ENCODE measurements around the gene OR1F1. TPM values are rescaled to one million over a fixed set of nuclear protein-coding genes. Genes with fewer than 3 reads are reported as not detected.

Gene OR1F1
- total RNA-seq, 1 experiment from 2014 or later, result 0.44 TPM

DNA sequence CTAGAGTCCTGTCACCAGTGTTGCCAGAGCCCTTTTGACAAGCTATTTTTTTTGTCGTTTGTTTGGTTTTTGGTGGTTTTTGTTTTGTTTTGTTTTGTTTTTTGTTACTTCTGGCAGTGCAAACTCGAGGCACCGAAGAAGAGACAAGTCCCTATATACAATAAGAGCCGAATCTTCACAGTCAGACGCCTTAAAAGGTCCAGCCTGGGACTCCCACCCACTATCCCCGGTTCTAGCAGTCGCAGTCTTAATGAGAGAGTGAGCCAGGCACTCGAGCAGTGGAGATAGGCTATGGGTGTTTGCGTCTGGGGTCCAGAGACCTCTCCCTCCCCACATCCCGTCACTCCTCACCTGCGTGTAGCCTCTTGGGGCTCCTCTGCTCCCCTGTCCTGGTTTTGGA is 1.9 kb downstream of the OR1F1 start (continued):
- TF ChIP-seq FOXP4 (CRISPR knock-in tag; IDR thresholded peaks at IDR 0.05), result no peak

DNA sequence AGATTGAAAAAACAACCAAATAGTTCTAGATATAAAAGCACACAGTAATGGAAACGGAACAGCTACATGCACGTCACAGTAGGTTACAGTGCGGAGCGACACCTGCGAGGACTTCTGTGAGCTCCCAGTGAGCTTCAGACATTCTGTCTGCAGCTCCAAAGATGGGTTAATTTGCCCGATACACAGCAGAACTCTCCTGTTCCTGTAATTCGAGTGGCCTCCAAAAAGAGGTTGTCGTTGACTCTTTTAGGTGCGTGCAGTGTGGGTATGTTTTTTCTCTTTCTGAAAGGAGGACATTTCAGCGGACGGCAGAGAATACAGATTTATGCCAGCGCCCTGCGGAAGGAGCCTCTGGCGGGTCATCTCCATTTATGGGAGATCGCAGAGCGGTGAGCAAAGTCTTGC is 2.9 kb downstream of the OR1F1 start:
- Mint-ChIP-seq H3K4me3 (peak overlapping the region; percentile 97), H3K27ac (peak overlapping the region; percentile 71; the same call in 1 of the 2 replicates), H3K9me3 (no peaks in the 10 kb centered on the region; the same call in 1 of the 2 replicates), H3K36me3 (no peaks in the 10 kb centered on the region), H3K27me3 (ENCODE audit: low read depth) (peaks cover 73% of the 10 kb centered on the region), H3K4me1 (peaks cover 18% of the 10 kb centered on the region)
- TF ChIP-seq SP1 (CRISPR knock-in tag; conservative IDR thresholded peaks at IDR 0.05) (no peak), MXD4 (CRISPR knock-in tag; IDR thresholded peaks at IDR 0.05; ENCODE audit: borderline replicate concordance) (no peak), NFE2L1 (CRISPR knock-in tag; IDR thresholded peaks at IDR 0.05) (no peak), TEAD4 (CRISPR knock-in tag; IDR thresholded peaks at IDR 0.05) (no peak), TP53 (CRISPR knock-in tag; IDR thresholded peaks at IDR 0.05) (no peak), ATF1 (CRISPR knock-in tag; IDR thresholded peaks at IDR 0.05) (no peak), ZNF671 (CRISPR knock-in tag; IDR thresholded peaks at IDR 0.05) (no peak)
- CTCF ChIA-PET, result interaction anchor here (0.7 to 2.0 kb wide), 5 partner anchors 9 to 92 kb away, joined by 3 to 9 read pairs (median 3); no protein-coding TSS in a partner anchor
- ATAC-seq (no peak), DNase-seq (ENCODE audit: low spot score) (no peak)
- POLR2A ChIA-PET, result interaction anchor here (1.8 kb wide), 1 partner anchor 92 kb away, joined by 5 read pairs; the partner anchor contains the start of gene ZNF263

- ChIA-PET CTCF (interaction anchor here (0.5 to 2.0 kb wide), 4 partner anchors 10 to 62 kb away, joined by 3 to 9 read pairs (median 4); no protein-coding TSS in a partner anchor), POLR2A (interaction anchor here (1.0 to 1.4 kb wide), 2 partner anchors 21 to 93 kb away, joined by 4 read pairs; partner anchors contain the start of gene ZSCAN10)
- H3K9me3 Mint-ChIP-seq, result no peaks in the 10 kb centered on the region; the same call in 1 of the 2 replicates
- peak overlapping the region; percentile 97 for H3K4me3 Mint-ChIP-seq
- ATAC-seq (no peak), DNase-seq (ENCODE audit: low spot score) (peak; percentile 44)
- H3K36me3 Mint-ChIP-seq, result no peaks in the 10 kb centered on the region
- peaks cover 14% of the 10 kb centered on the region for H3K4me1 Mint-ChIP-seq
- H3K27ac Mint-ChIP-seq, result no peak overlapping the region
- peaks cover 80% of the 10 kb centered on the region for H3K27me3 Mint-ChIP-seq (ENCODE audit: low read depth)
- TF ChIP-seq, protein P1, sequence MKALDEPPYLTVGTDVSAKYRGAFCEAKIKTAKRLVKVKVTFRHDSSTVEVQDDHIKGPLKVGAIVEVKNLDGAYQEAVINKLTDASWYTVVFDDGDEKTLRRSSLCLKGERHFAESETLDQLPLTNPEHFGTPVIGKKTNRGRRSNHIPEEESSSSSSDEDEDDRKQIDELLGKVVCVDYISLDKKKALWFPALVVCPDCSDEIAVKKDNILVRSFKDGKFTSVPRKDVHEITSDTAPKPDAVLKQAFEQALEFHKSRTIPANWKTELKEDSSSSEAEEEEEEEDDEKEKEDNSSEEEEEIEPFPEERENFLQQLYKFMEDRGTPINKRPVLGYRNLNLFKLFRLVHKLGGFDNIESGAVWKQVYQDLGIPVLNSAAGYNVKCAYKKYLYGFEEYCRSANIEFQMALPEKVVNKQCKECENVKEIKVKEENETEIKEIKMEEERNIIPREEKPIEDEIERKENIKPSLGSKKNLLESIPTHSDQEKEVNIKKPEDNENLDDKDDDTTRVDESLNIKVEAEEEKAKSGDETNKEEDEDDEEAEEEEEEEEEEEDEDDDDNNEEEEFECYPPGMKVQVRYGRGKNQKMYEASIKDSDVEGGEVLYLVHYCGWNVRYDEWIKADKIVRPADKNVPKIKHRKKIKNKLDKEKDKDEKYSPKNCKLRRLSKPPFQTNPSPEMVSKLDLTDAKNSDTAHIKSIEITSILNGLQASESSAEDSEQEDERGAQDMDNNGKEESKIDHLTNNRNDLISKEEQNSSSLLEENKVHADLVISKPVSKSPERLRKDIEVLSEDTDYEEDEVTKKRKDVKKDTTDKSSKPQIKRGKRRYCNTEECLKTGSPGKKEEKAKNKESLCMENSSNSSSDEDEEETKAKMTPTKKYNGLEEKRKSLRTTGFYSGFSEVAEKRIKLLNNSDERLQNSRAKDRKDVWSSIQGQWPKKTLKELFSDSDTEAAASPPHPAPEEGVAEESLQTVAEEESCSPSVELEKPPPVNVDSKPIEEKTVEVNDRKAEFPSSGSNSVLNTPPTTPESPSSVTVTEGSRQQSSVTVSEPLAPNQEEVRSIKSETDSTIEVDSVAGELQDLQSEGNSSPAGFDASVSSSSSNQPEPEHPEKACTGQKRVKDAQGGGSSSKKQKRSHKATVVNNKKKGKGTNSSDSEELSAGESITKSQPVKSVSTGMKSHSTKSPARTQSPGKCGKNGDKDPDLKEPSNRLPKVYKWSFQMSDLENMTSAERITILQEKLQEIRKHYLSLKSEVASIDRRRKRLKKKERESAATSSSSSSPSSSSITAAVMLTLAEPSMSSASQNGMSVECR (CRISPR knock-in tag; IDR thresholded peaks at IDR 0.05; ENCODE audit: borderline replicate concordance), result no peak
- no peak for TF ChIP-seq NR1H2 (CRISPR knock-in tag; IDR thresholded peaks at IDR 0.05)
- TF ChIP-seq NFYB (CRISPR knock-in tag; conservative IDR thresholded peaks at IDR 0.05; ENCODE audit: low read depth), result no peak
- TF ChIP-seq ZBTB21 (CRISPR knock-in tag; IDR thresholded peaks at IDR 0.05; ENCODE audit: borderline replicate concordance), result no peak
- TF ChIP-seq ZSCAN18 (CRISPR knock-in tag; IDR thresholded peaks at IDR 0.05), result no peak
- no peak for TF ChIP-seq E2F4 (CRISPR knock-in tag; IDR thresholded peaks at IDR 0.05; ENCODE audit: borderline replicate concordance, low read depth)
- no peak for TF ChIP-seq ZNF416 (CRISPR knock-in tag; IDR thresholded peaks at IDR 0.05)
- TF ChIP-seq MAX (CRISPR knock-in tag; IDR thresholded peaks at IDR 0.05), result no peak
- TF ChIP-seq, protein P2, sequence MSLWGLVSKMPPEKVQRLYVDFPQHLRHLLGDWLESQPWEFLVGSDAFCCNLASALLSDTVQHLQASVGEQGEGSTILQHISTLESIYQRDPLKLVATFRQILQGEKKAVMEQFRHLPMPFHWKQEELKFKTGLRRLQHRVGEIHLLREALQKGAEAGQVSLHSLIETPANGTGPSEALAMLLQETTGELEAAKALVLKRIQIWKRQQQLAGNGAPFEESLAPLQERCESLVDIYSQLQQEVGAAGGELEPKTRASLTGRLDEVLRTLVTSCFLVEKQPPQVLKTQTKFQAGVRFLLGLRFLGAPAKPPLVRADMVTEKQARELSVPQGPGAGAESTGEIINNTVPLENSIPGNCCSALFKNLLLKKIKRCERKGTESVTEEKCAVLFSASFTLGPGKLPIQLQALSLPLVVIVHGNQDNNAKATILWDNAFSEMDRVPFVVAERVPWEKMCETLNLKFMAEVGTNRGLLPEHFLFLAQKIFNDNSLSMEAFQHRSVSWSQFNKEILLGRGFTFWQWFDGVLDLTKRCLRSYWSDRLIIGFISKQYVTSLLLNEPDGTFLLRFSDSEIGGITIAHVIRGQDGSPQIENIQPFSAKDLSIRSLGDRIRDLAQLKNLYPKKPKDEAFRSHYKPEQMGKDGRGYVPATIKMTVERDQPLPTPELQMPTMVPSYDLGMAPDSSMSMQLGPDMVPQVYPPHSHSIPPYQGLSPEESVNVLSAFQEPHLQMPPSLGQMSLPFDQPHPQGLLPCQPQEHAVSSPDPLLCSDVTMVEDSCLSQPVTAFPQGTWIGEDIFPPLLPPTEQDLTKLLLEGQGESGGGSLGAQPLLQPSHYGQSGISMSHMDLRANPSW (CRISPR knock-in tag; conservative IDR thresholded peaks at IDR 0.05; ENCODE audit: low read depth), result no peak
- TF ChIP-seq SMAD4 (CRISPR knock-in tag; IDR thresholded peaks at IDR 0.05), result no peak
- no peak for TF ChIP-seq ZNF317 (CRISPR knock-in tag; IDR thresholded peaks at IDR 0.05; ENCODE audit: borderline replicate concordance, low read depth)
- TF ChIP-seq, protein P3, sequence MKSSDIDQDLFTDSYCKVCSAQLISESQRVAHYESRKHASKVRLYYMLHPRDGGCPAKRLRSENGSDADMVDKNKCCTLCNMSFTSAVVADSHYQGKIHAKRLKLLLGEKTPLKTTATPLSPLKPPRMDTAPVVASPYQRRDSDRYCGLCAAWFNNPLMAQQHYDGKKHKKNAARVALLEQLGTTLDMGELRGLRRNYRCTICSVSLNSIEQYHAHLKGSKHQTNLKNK (CRISPR knock-in tag; IDR thresholded peaks at IDR 0.05), result no peak
Measured at GRCh38 chr16:3192476-3193019, 4.5 kb downstream of the OR1F1 start.

Data from WTC11 (cell line).